Measurements from ENCODE around the gene TMEM80. TPM values are rescaled to one million over a fixed set of nuclear protein-coding genes. Genes with fewer than 3 reads are reported as not detected.

Gene TMEM80
- total and polyA plus RNA-seq, 9 donors: 10.1 to 26.0 (median 19.2) TPM

DNA sequence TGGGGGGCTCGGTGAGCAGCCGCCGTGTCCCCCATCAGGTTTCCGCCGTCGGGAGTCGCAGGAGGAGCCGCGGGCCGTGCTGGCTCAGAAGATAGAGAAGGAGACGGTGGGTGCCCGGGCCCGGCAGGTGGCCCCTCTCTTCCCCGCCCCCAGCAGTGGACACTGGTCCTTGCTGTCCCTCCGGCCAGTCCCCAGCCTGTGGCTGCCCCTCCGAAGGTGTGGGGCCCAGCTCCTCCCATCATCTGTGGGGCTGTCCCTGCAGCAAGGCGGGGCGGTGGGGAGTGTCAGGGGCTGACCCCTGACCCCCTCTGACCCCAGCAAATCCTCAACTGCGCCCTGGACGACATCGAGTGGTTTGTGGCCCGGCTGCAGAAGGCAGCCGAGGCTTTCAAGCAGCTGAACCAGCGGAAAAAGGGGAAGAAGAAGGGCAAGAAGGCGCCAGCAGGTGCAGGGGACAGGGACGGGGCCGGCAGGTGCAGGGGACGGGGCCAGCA is 25.7 kb downstream of the TMEM80 start:
- H3K9me3 ChIP-seq (replicated peaks; ENCODE audit: control insufficient read depth, low read depth, low read length): no peaks in the 10 kb centered on the region
- no peaks in the 10 kb centered on the region for H3K36me3 ChIP-seq (ENCODE audit: control insufficient read depth, insufficient read depth, low read length)
- WGBS (ENCODE audit: insufficient coverage): 15% methylated on average over 26 of the region's 28 CpGs
- no peak overlapping the region for H3K27ac ChIP-seq (ENCODE audit: low read length)
- H3K27me3 ChIP-seq (ENCODE audit: control insufficient read depth, insufficient read depth, low read length): peaks cover 72% of the 10 kb centered on the region
- DNase-seq: no peak
- peaks cover 22% of the 10 kb centered on the region for H3K4me1 ChIP-seq (ENCODE audit: control insufficient read depth, insufficient read depth, low read length)
- H3K4me3 ChIP-seq (ENCODE audit: low read length): no peak overlapping the region

DNA sequence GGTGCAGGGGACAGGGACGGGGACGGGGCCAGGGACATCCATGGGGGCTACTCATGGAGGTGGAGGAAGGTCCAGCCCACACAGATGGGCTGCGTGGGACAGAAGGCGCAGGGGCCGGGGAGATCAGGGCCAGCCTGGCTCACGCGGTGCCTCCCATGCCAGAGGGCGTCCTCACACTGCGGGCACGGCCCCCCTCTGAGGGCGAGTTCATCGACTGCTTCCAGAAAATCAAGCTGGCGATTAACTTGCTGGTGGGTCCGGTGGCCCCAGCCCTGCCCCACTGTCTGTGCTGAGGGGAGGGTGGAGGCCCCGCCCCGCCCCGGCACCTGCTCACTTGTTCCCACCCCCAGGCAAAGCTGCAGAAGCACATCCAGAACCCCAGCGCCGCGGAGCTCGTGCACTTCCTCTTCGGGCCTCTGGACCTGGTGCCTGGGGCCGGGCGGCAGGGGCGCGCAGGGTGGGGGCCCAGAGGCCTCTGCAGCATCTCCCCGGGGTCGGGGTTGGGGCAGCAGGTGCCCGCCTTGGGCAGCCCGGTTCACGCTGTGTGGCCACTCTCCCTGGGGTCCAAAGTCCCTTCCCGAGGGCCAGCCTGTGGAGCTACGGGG is 26.2 kb downstream of the TMEM80 start:
- 14% methylated on average over 31 of the region's 33 CpGs for WGBS (ENCODE audit: insufficient coverage)
- H3K9me3 ChIP-seq (replicated peaks; ENCODE audit: control insufficient read depth, low read depth, low read length): no peaks in the 10 kb centered on the region
- H3K4me1 ChIP-seq (ENCODE audit: control insufficient read depth, insufficient read depth, low read length): peaks cover 28% of the 10 kb centered on the region
- no peak overlapping the region for H3K4me3 ChIP-seq (ENCODE audit: low read length)
- H3K27ac ChIP-seq (ENCODE audit: low read length): no peak overlapping the region
- peaks cover 77% of the 10 kb centered on the region for H3K27me3 ChIP-seq (ENCODE audit: control insufficient read depth, insufficient read depth, low read length)
- no peak for DNase-seq
- H3K36me3 ChIP-seq (ENCODE audit: control insufficient read depth, insufficient read depth, low read length): no peaks in the 10 kb centered on the region

DNA sequence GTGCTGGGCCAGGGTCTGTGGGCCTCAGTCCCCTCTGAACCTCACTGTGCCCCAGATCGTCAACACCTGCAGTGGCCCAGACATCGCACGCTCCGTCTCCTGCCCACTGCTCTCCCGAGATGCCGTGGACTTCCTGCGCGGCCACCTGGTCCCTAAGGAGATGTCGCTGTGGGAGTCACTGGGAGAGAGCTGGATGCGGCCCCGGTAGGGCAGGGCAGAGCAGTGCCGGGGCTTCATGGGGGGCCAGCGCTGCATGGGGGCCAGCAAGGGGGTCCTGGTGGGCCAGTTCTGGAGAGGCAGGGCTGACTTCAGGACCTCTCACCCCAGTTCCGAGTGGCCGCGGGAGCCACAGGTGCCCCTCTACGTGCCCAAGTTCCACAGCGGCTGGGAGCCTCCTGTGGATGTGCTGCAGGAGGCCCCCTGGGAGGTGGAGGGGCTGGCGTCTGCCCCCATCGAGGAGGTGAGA is 26.8 kb downstream of the TMEM80 start:
- peaks cover 33% of the 10 kb centered on the region for H3K4me1 ChIP-seq (ENCODE audit: control insufficient read depth, insufficient read depth, low read length)
- peaks cover 82% of the 10 kb centered on the region for H3K27me3 ChIP-seq (ENCODE audit: control insufficient read depth, insufficient read depth, low read length)
- H3K36me3 ChIP-seq (ENCODE audit: control insufficient read depth, insufficient read depth, low read length): no peaks in the 10 kb centered on the region
- WGBS (ENCODE audit: insufficient coverage): 61% methylated on average over 13 of the region's 20 CpGs
- H3K27ac ChIP-seq (ENCODE audit: low read length): no peak overlapping the region
- no peak overlapping the region for H3K4me3 ChIP-seq (ENCODE audit: low read length)
- DNase-seq: no peak
- no peaks in the 10 kb centered on the region for H3K9me3 ChIP-seq (replicated peaks; ENCODE audit: control insufficient read depth, low read depth, low read length)

DNA sequence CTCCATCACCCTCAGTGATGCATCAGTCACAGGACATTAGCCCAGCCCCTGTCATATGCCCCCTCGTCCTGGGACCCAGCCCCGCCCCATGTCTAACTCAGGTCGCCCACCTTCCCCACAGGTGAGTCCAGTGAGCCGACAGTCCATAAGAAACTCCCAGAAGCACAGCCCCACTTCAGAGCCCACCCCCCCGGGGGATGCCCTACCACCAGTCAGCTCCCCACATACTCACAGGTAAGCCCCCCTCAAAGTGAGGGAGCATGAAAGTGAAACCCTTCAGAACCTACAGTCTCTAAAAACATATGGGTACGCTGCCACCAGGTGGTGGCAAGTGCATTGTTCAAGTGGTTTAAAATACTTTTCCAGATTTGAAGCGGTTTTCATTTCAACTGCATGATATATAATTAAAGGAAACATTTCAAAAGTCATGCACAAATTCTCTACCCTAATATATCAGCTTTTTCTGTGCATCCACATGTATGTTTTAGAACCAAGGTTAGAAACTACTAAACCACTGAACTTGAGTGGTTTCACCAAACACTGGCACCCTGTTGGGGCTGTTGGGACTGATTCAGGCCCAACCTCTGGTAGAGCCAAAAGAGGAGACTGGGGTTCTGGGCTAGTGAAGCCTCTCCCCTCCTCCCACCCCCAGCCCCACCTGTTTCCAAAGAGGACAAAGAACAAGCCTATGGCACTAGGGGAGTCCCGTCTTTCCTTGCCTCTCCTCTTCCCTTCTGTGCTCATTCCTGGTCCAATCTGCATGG is 27.7 kb downstream of the TMEM80 start:
- Histone ChIP-seq H3K27ac (ENCODE audit: low read length) (no peak overlapping the region), H3K27me3 (ENCODE audit: control insufficient read depth, insufficient read depth, low read length) (peaks cover 89% of the 10 kb centered on the region), H3K4me1 (ENCODE audit: control insufficient read depth, insufficient read depth, low read length) (peaks cover 41% of the 10 kb centered on the region), H3K36me3 (ENCODE audit: control insufficient read depth, insufficient read depth, low read length) (no peaks in the 10 kb centered on the region), H3K9me3 (replicated peaks; ENCODE audit: control insufficient read depth, low read depth, low read length) (no peaks in the 10 kb centered on the region), H3K4me3 (ENCODE audit: low read length) (no peak overlapping the region)
- 36% methylated on average over 3 of the region's 8 CpGs for WGBS (ENCODE audit: insufficient coverage)
- peak; percentile 63 for DNase-seq

DNA sequence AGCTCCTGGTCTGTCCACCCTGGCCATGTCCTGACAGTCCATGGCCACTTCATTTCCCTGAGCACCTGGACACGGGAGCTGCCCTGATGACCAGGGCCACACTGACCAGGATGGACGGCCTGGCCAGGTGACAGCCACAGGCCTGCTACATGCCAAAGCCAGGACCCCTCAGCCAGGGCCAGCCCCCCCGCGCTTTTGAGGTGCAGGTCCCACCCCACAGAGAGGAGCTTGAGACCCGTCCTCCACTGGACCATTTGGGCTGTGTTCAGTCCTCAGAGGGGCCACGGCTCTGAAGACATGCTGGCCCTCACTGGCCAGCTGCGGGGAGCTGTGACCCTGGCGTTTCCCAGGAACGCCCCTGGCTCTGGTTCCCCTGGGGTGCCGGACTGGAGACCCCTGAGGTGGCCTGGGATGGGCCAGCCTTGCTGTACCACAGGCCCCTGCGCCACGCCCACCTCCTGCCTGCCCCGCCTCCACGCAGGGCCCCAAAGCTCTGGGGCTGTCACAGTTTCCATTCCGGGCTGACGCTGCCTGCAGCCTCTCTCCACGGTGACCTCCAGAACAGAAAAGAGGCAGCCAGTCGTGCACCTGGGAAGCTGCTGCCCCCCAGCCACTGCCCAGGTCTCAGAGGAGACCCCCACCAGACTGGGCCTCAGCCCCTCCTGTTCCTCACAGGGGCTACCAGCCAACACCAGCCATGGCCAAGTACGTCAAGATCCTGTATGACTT is 28.6 kb downstream of the TMEM80 start:
- peaks cover 90% of the 10 kb centered on the region for H3K27me3 ChIP-seq (ENCODE audit: control insufficient read depth, insufficient read depth, low read length)
- 51% methylated on average over 19 of the region's 19 CpGs for WGBS (ENCODE audit: insufficient coverage)

DNA sequence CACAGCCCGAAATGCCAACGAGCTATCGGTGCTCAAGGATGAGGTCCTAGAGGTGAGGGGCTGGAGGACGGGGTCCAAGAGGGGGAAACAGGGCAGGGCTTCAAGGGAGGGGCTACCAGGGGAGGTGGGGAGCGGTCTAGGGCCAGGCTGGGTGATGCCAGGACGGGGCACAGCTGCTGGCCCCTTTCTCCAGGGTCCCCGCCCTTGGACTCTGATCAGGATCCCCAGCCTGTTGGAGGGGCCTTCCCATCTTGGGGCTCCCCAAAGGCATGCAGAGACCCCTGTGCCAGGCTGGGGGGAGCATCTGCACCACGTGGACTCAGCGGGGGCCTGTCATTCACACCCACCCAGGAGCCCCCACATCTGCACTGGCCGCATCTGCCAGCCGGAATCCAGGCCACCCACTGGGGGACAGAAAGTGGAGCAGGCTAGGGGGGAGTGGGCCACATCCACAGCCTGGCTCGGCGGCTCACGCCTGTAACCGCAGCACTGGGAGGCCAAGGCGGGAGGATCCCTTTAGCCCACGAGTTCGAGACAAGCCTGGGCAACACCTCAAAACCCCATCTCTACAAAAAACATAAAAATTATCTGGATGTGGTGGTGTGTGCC is 29.3 kb downstream of the TMEM80 start:
- Histone ChIP-seq H3K9me3 (replicated peaks; ENCODE audit: control insufficient read depth, low read depth, low read length) (no peaks in the 10 kb centered on the region), H3K36me3 (ENCODE audit: control insufficient read depth, insufficient read depth, low read length) (no peaks in the 10 kb centered on the region), H3K27me3 (ENCODE audit: control insufficient read depth, insufficient read depth, low read length) (peaks cover 90% of the 10 kb centered on the region), H3K4me1 (ENCODE audit: control insufficient read depth, insufficient read depth, low read length) (peaks cover 41% of the 10 kb centered on the region), H3K27ac (ENCODE audit: low read length) (no peak overlapping the region), H3K4me3 (ENCODE audit: low read length) (no peak overlapping the region)
- no peak for DNase-seq
- WGBS (ENCODE audit: insufficient coverage): 58% methylated on average over 8 of the region's 18 CpGs

More for the DNA sequence above, 28.6 kb downstream of the TMEM80 start:
- no peaks in the 10 kb centered on the region for H3K9me3 ChIP-seq (replicated peaks; ENCODE audit: control insufficient read depth, low read depth, low read length)
- peaks cover 41% of the 10 kb centered on the region for H3K4me1 ChIP-seq (ENCODE audit: control insufficient read depth, insufficient read depth, low read length)
- H3K27ac ChIP-seq (ENCODE audit: low read length): no peak overlapping the region
- H3K4me3 ChIP-seq (ENCODE audit: low read length): no peak overlapping the region
- H3K36me3 ChIP-seq (ENCODE audit: control insufficient read depth, insufficient read depth, low read length): no peaks in the 10 kb centered on the region
- no peak for DNase-seq

DNA sequence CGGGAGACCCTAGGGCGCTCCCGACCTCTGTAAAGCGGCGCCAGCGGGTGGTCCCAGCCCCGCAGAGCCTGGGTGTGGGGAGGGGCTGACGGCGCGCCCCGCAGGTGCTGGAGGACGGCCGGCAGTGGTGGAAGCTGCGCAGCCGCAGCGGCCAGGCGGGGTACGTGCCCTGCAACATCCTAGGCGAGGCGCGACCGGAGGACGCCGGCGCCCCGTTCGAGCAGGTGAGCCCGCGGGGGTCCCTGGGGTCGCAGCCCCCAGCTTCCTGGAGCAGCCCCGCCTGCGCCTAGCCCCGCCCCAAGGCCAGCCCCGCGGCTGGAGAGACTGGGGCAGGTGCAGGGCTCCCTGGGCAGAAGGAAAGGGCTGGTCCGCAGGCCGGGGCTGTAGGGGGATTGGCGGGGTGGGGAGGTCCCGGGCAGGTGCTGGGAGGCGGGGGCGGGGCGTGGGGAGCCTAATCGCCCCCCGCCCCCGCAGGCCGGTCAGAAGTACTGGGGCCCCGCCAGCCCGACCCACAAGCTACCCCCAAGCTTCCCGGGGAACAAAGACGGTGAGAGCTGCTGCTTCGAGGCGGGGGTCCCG is 30.1 kb downstream of the TMEM80 start:
- peak; percentile 10 for DNase-seq
- peaks cover 41% of the 10 kb centered on the region for H3K4me1 ChIP-seq (ENCODE audit: control insufficient read depth, insufficient read depth, low read length)

DNA sequence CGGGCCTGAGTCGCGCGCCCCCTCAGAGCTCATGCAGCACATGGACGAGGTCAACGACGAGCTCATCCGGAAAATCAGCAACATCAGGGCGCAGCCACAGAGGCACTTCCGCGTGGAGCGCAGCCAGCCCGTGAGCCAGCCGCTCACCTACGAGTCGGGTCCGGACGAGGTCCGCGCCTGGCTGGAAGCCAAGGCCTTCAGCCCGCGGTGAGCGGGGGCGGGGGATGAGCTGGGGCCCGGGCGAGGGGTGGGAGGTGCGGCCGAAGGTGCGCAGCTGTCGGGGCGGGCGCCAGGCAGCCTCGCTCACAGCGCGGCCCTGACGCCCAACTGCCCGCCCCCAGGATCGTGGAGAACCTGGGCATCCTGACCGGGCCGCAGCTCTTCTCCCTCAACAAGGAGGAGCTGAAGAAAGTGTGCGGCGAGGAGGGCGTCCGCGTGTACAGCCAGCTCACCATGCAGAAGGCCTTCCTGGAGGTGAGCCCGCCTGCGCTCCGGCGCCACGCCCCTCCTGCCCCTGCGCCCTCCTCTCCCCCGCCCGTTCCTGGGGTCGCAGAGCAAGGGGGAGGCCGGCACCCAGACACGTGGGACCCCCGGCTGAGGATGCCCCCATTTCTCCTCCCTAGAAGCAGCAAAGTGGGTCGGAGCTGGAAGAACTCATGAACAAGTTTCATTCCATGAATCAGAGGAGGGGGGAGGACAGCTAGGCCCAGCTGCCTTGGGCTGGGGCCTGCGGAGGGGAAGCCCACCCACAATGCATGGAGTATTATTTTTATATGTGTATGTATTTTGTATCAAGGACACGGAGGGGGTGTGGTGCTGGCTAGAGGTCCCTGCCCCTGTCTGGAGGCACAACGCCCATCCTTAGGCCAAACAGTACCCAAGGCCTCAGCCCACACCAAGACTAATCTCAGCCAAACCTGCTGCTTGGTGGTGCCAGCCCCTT is 30.9 kb downstream of the TMEM80 start:
- Histone ChIP-seq H3K27ac (ENCODE audit: low read length) (no peak overlapping the region), H3K9me3 (replicated peaks; ENCODE audit: control insufficient read depth, low read depth, low read length) (no peaks in the 10 kb centered on the region), H3K4me3 (ENCODE audit: low read length) (no peak overlapping the region), H3K4me1 (ENCODE audit: control insufficient read depth, insufficient read depth, low read length) (peaks cover 35% of the 10 kb centered on the region), H3K36me3 (ENCODE audit: control insufficient read depth, insufficient read depth, low read length) (no peaks in the 10 kb centered on the region), H3K27me3 (ENCODE audit: control insufficient read depth, insufficient read depth, low read length) (peaks cover 74% of the 10 kb centered on the region)
- peak; percentile 56 for DNase-seq
- 3% methylated on average over 60 of the region's 61 CpGs for WGBS (ENCODE audit: insufficient coverage)

More for the DNA sequence above, 30.1 kb downstream of the TMEM80 start:
- 4% methylated on average over 33 of the region's 53 CpGs for WGBS (ENCODE audit: insufficient coverage)
- Histone ChIP-seq H3K27ac (ENCODE audit: low read length) (no peak overlapping the region), H3K9me3 (replicated peaks; ENCODE audit: control insufficient read depth, low read depth, low read length) (no peaks in the 10 kb centered on the region), H3K27me3 (ENCODE audit: control insufficient read depth, insufficient read depth, low read length) (peaks cover 83% of the 10 kb centered on the region), H3K4me3 (ENCODE audit: low read length) (no peak overlapping the region), H3K36me3 (ENCODE audit: control insufficient read depth, insufficient read depth, low read length) (no peaks in the 10 kb centered on the region)

DNA sequence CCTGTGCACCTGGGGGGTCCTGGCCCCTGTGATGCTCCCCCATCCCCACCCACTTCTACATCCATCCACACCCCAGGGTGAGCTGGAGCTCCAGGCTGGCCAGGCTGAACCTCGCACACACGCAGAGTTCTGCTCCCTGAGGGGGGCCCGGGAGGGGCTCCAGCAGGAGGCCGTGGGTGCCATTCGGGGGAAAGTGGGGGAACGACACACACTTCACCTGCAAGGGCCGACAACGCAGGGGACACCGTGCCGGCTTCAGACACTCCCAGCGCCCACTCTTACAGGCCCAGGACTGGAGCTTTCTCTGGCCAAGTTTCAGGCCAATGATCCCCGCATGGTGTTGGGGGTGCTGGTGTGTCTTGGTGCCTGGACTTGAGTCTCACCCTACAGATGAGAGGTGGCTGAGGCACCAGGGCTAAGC is 31.7 kb downstream of the TMEM80 start:
- 84% methylated on average over 12 of the region's 12 CpGs for WGBS (ENCODE audit: insufficient coverage)
- no peaks in the 10 kb centered on the region for H3K36me3 ChIP-seq (ENCODE audit: control insufficient read depth, insufficient read depth, low read length)
- peak; percentile 4 for DNase-seq
- H3K27me3 ChIP-seq (ENCODE audit: control insufficient read depth, insufficient read depth, low read length): peaks cover 67% of the 10 kb centered on the region
- no peak overlapping the region for H3K27ac ChIP-seq (ENCODE audit: low read length)
- H3K4me1 ChIP-seq (ENCODE audit: control insufficient read depth, insufficient read depth, low read length): peaks cover 31% of the 10 kb centered on the region
- no peaks in the 10 kb centered on the region for H3K9me3 ChIP-seq (replicated peaks; ENCODE audit: control insufficient read depth, low read depth, low read length)
- H3K4me3 ChIP-seq (ENCODE audit: low read length): no peak overlapping the region

Measured in muscle of leg (tissue), 11 donors.